MM.1S (cell line): ENCODE data around the gene LCAT.

Experiments used
- DNase-seq: peaks from one replicate; pipeline ENCODE4 v3.0.0-alpha.2; 2015
- H2AFZ ChIP-seq: fragments of 300-600 bp; sonication (generic); 2 replicates; pipeline ENCODE4 v1.6.0; 2016; ENCODE audit warnings: antibody characterized with exemption, low read length
- H3F3A ChIP-seq: fragments of 300-600 bp; sonication (generic); 2 replicates; pipeline ENCODE4 v1.6.1; 2016; ENCODE audit warnings: mild to moderate bottlenecking, antibody characterized with exemption, low read length, moderate library complexity, mixed read lengths; ENCODE audit not compliant: insufficient read depth
- H3K27ac ChIP-seq: fragments of 300-600 bp; sonication (generic); 2 replicates; pipeline ENCODE4 v1.5.1; 2016; ENCODE audit warnings: mild to moderate bottlenecking, low read length
- H3K27me3 ChIP-seq: fragments of 300-600 bp; sonication (generic); replicated peaks from 2 replicates; pipeline ENCODE4 v1.6.0; 2016; ENCODE audit warnings: low read length; ENCODE audit not compliant: insufficient read depth
- H3K36me3 ChIP-seq: fragments of 300-600 bp; sonication (generic); replicated peaks from 2 replicates; pipeline ENCODE4 v1.6.1; 2016; ENCODE audit warnings: mild to moderate bottlenecking, low read length, mixed read lengths; ENCODE audit not compliant: insufficient read depth
- H3K4me1 ChIP-seq: fragments of 300-600 bp; sonication (generic); 2 replicates; pipeline ENCODE4 v1.6.1; 2016; ENCODE audit warnings: low read length, mixed read lengths
- H3K4me2 ChIP-seq: fragments of 300-600 bp; sonication (generic); 2 replicates; pipeline ENCODE4 v1.6.0; 2016; ENCODE audit warnings: low read depth, low read length
- H3K4me3 ChIP-seq: fragments of 300-600 bp; sonication (generic); 2 replicates; pipeline ENCODE4 v1.5.1; 2016; ENCODE audit warnings: low read length, mixed read lengths
- H3K79me2 ChIP-seq: fragments of 300-600 bp; sonication (generic); 2 replicates; pipeline ENCODE4 v1.6.1; 2016; ENCODE audit warnings: mixed run types, low read length, mixed read lengths
- H3K9ac ChIP-seq: fragments of 300-600 bp; sonication (generic); 2 replicates; pipeline ENCODE4 v1.6.1; 2016; ENCODE audit warnings: low read length, mixed read lengths
- H3K9me2 ChIP-seq: fragments of 300-600 bp; sonication (generic); replicated peaks from 2 replicates; pipeline ENCODE4 v1.6.1; 2016; ENCODE audit warnings: mild to moderate bottlenecking, low read length, mixed read lengths; ENCODE audit not compliant: insufficient read depth
- H3K9me3 ChIP-seq: fragments of 300-600 bp; sonication (generic); replicated peaks from 2 replicates; pipeline ENCODE4 v1.6.1; 2016; ENCODE audit warnings: mild to moderate bottlenecking, low read length, mixed read lengths; ENCODE audit not compliant: insufficient read depth
- H4K20me1 ChIP-seq: fragments of 300-600 bp; sonication (generic); 2 replicates; pipeline ENCODE4 v1.6.1; 2016; ENCODE audit warnings: mild to moderate bottlenecking, low read length, moderate library complexity, mixed read lengths; ENCODE audit not compliant: insufficient read depth
- CTCF ChIP-seq: fragments of 300-600 bp; sonication (generic); IDR thresholded peaks from 2 replicates; pipeline ENCODE4 v1.5.1; 2016; ENCODE audit warnings: antibody characterized with exemption, low read length, mixed read lengths
- EZH2 ChIP-seq: fragments of 300-600 bp; sonication (generic); optimal IDR thresholded peaks from 2 replicates; pipeline ENCODE3; 2017; ENCODE audit warnings: low read depth, mild to moderate bottlenecking, antibody characterized with exemption, low read length, mixed read lengths
- EZH2phosphoT487 ChIP-seq: fragments of 300-600 bp; sonication (generic); IDR thresholded peaks from 2 replicates; pipeline ENCODE4 v1.6.1; 2018; ENCODE audit warnings: antibody characterized with exemption, low read length

LCAT gene

DNA sequence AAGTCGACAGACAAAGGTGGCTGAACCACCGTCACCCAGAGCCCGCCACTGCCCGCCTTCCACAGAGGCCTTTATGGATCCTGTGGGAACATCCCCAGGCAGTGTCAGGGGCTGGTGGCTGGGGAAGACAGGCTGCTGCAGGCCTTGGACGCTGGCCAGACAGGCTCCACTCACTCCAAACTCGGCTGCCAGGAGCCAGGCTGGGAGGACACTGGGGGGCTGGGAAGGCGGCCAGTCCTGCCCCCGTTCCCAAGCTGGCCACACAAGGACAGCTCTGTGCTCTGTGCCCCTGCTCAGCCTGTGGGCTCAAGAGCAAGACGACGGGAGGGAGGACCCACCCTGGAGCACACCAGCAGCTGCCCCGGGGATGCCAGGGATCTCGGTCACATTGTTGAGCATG is 7.6 kb upstream of the LCAT start:
- Histone ChIP-seq H3K9me2 (no peaks in the 10 kb centered on the region), H3K27me3 (no peaks in the 10 kb centered on the region), H3K27ac (no peak overlapping the region), H2AFZ (no peak overlapping the region), H3K79me2 (no peaks in the 10 kb centered on the region), H3K9me3 (no peaks in the 10 kb centered on the region), H3K4me1 (no peaks in the 10 kb centered on the region), H3F3A (no peaks in the 10 kb centered on the region), H3K4me3 (no peak overlapping the region), H3K9ac (no peak overlapping the region), H3K4me2 (no peak overlapping the region), H4K20me1 (no peaks in the 10 kb centered on the region), H3K36me3 (no peaks in the 10 kb centered on the region)
- no peak for DNase-seq
- TF ChIP-seq CTCF (no peak), EZH2 (no peak), EZH2phosphoT487 (no peak)

- Histone ChIP-seq H3K4me3 (no peak overlapping the region), H3K4me1 (no peaks in the 10 kb centered on the region), H3K79me2 (no peaks in the 10 kb centered on the region), H3K27ac (no peak overlapping the region), H3K9me2 (no peaks in the 10 kb centered on the region), H3K9me3 (no peaks in the 10 kb centered on the region), H3K4me2 (no peak overlapping the region), H2AFZ (no peak overlapping the region), H4K20me1 (no peaks in the 10 kb centered on the region), H3K9ac (no peak overlapping the region), H3K27me3 (no peaks in the 10 kb centered on the region), H3F3A (no peaks in the 10 kb centered on the region), H3K36me3 (no peaks in the 10 kb centered on the region; the same call in 1 of the 2 replicates)
- DNase-seq: no peak
- no peak for TF ChIP-seq CTCF
- no peak for TF ChIP-seq EZH2
- TF ChIP-seq EZH2phosphoT487: no peak
Observed at GRCh38 chr16:67950335-67950843, 6.5 kb upstream of the LCAT start.

- no peaks in the 10 kb centered on the region for H3K27me3 ChIP-seq
- no peaks in the 10 kb centered on the region for H3F3A ChIP-seq
- H3K9me2 ChIP-seq: no peaks in the 10 kb centered on the region
- no peaks in the 10 kb centered on the region for H3K4me1 ChIP-seq
- no peak for DNase-seq
- H3K27ac ChIP-seq: no peak overlapping the region
- H2AFZ ChIP-seq: no peak overlapping the region
- no peaks in the 10 kb centered on the region for H4K20me1 ChIP-seq
- no peak overlapping the region for H3K4me3 ChIP-seq
- H3K9ac ChIP-seq: no peak overlapping the region
- no peaks in the 10 kb centered on the region for H3K79me2 ChIP-seq
- H3K4me2 ChIP-seq: no peak overlapping the region
- H3K9me3 ChIP-seq: no peaks in the 10 kb centered on the region
- TF ChIP-seq EZH2phosphoT487: no peak
- TF ChIP-seq EZH2: no peak
- no peak for TF ChIP-seq CTCF
- H3K36me3 ChIP-seq: no peaks in the 10 kb centered on the region; the same call in 1 of the 2 replicates
Observed at GRCh38 chr16:67949645-67950044, 5.7 kb upstream of the LCAT start.
